K562 (cell line): ENCODE data around the gene ORAI3. TPM values are rescaled to one million over a fixed set of nuclear protein-coding genes. Genes with fewer than 3 reads are reported as not detected.

Source experiments
- ATAC-seq: fragments of 200-7000 bp; cut with Tn5 transposase; 3 replicates; pipeline ENCODE4 v1.9.1; 2020; ENCODE audit warnings: moderate library complexity
- BruUV-seq: library from RNA; stranded (reverse); fragments of 400-500 nt; replicated peaks from 2 replicates; lab custom pipeline; 2021; lab: Mats Ljungman, UMichigan
- CTCF ChIA-PET: fragments of 300-600 bp; formaldehyde crosslinking; extraction: SDS; loops from one replicate; lab custom pipeline; 2021; ENCODE audit warnings: low intra/inter-chr PET ratio; lab: Yijun Ruan, JAX
- POLR2A ChIA-PET: fragments of 300-600, 350-650 bp; sonication (Branson Sonifier 250); formaldehyde crosslinking; extraction: SDS; loops from one replicate; lab custom pipeline; 2021; ENCODE audit warnings: antibody characterized with exemption, inconsistent platforms; lab: Yijun Ruan, JAX
- DNase-seq, 4 experiments: peaks; one replicate each; pipeline versions ENCODE4 v3.0.0 to v3.0.0-alpha.2; 2011 to 2018; ENCODE audit warnings: low spot score in 3 of 4, mixed read lengths in 3 of 4; ENCODE audit errors: extremely low read depth in 1 of 4
- FAIRE-seq: peaks from 2 replicates; lab custom pipeline; 2011; peaks lifted over from hg19 to GRCh38; lab: Jason Lieb, UNC
- H2AFZ ChIP-seq: 2 replicates; pipeline ENCODE4 v1.6.0; 2011; ENCODE audit warnings: low read depth, low read length, control low read depth, inconsistent platforms
- H3K27ac ChIP-seq: fragments of 200-600 bp; 3 replicates; pipeline ENCODE4 v1.8.0; 2011; ENCODE audit warnings: low read depth, mild to moderate bottlenecking, control low read depth, inconsistent platforms, low read length, moderate library complexity, mixed read lengths; ENCODE audit errors: extremely low read depth
- H3K27me3 ChIP-seq, 2 experiments: fragments of 300-600 bp in 1 of 2; 2 replicates in 1 of 2; 3 replicates in 1 of 2; pipeline versions ENCODE4 v1.6.0 to v1.8.0; 2011; ENCODE audit warnings: inconsistent platforms in 2 of 2, low read length in 2 of 2, mild to moderate bottlenecking in 1 of 2, mixed read lengths in 1 of 2, moderate library complexity in 1 of 2; ENCODE audit not compliant: control insufficient read depth in 2 of 2, insufficient read depth in 2 of 2
- H3K36me3 ChIP-seq: fragments of 300-600 bp; 3 replicates; pipeline ENCODE4 v1.8.0; 2011; ENCODE audit warnings: mild to moderate bottlenecking, low read length, inconsistent platforms; ENCODE audit not compliant: control insufficient read depth, insufficient read depth
- H3K4me1 ChIP-seq, 2 experiments: fragments of 200-600 bp in 1 of 2; replicated peaks in 1 of 2; 2 replicates in 1 of 2; 3 replicates in 1 of 2; pipeline versions ENCODE4 v1.5.1 to v1.8.0; 2011; ENCODE audit warnings: inconsistent platforms in 2 of 2, low read length in 2 of 2, mild to moderate bottlenecking in 1 of 2, mixed read lengths in 1 of 2, moderate library complexity in 1 of 2; ENCODE audit not compliant: control insufficient read depth in 2 of 2, insufficient read depth in 2 of 2
- H3K4me2 ChIP-seq: 2 replicates; pipeline ENCODE4 v1.6.1; 2011; ENCODE audit warnings: low read length, control low read depth, inconsistent platforms, mixed read lengths; ENCODE audit not compliant: insufficient read depth
- H3K4me3 ChIP-seq: fragments of 200-600 bp; sonication (generic), shearing (Covaris generic); 2 replicates; pipeline ENCODE4 v1.5.1; 2016; ENCODE audit warnings: control low read depth, inconsistent platforms
- H3K79me2 ChIP-seq: fragments of 200-600 bp; 3 replicates; pipeline ENCODE4 v1.8.0; 2011; ENCODE audit warnings: low read length, inconsistent platforms; ENCODE audit not compliant: control insufficient read depth, insufficient read depth
- H3K9ac ChIP-seq, 2 experiments: 2 replicates each; pipeline versions ENCODE4 v1.6.0 to v1.6.1; 2011; ENCODE audit warnings: low read depth in 2 of 2, low read length in 2 of 2, control low read depth in 1 of 2, inconsistent platforms in 1 of 2, mild to moderate bottlenecking in 1 of 2, mixed read lengths in 1 of 2; ENCODE audit not compliant: insufficient read depth in 1 of 2
- H3K9me1 ChIP-seq: one replicate; pipeline ENCODE4 v1.6.0; 2011; ENCODE audit warnings: inconsistent platforms, mild to moderate bottlenecking, low read length, moderate library complexity; ENCODE audit not compliant: control insufficient read depth, insufficient read depth
- H3K9me3 ChIP-seq: replicated peaks from 2 replicates; pipeline ENCODE4 v1.5.1; 2011; ENCODE audit warnings: low read depth, low read length, inconsistent platforms; ENCODE audit not compliant: control insufficient read depth, insufficient read depth
- H4K20me1 ChIP-seq: replicated peaks from 2 replicates; pipeline ENCODE4 v1.6.1; 2011; ENCODE audit warnings: low read length, inconsistent platforms, mixed read lengths; ENCODE audit not compliant: control insufficient read depth, insufficient read depth
- ATF1 ChIP-seq, 2 experiments: fragments of 450-650 bp in 1 of 2; IDR thresholded peaks; 2 replicates each; pipeline ENCODE4 v1.6.1; 2016; ENCODE audit warnings: missing compliant biosample characterization in 1 of 2, missing genetic modification characterization in 1 of 2
- HMGN3 ChIP-seq: IDR thresholded peaks from 2 replicates; pipeline ENCODE4 v1.6.1; 2011; ENCODE audit warnings: borderline replicate concordance, low read depth, mild to moderate bottlenecking, mixed read lengths, low read length; ENCODE audit not compliant: insufficient read length; ENCODE audit errors: extremely low read depth
- MBD2 ChIP-seq: sonication (generic); IDR thresholded peaks from 2 replicates; pipeline ENCODE4 v1.6.1; 2016; ENCODE audit warnings: low read depth, borderline replicate concordance
- NFXL1 ChIP-seq: fragments of 450-650 bp; formaldehyde crosslinking; IDR thresholded peaks from 2 replicates; pipeline ENCODE4 v1.4.0; 2021; ENCODE audit warnings: mild to moderate bottlenecking
- NR3C1 ChIP-seq: sonication (generic); formaldehyde crosslinking; IDR thresholded peaks from 2 replicates; pipeline ENCODE4 v1.8.1; 2022; ENCODE audit warnings: missing genetic modification reagents
- PHB2 ChIP-seq: fragments of 450-650 bp; IDR thresholded peaks from 2 replicates; pipeline ENCODE4 v1.6.1; 2017; ENCODE audit warnings: low read depth
- RBFOX2 ChIP-seq: fragments of 200-400 bp; formaldehyde crosslinking; IDR thresholded peaks from 2 replicates; pipeline ENCODE4 v1.6.1; 2017; ENCODE audit warnings: low read depth, mild to moderate bottlenecking, low read length, moderate library complexity
- SMC3 ChIP-seq: conservative IDR thresholded peaks from 2 replicates; pipeline ENCODE4 v1.6.1; 2011; ENCODE audit warnings: low read depth, low read length, improper control_type of control experiment; ENCODE audit not compliant: insufficient read depth
- SUPT5H ChIP-seq: fragments of 450-650 bp; IDR thresholded peaks from 2 replicates; pipeline ENCODE4 v1.6.1; 2016
- YY1 ChIP-seq, 3 experiments: IDR thresholded peaks; 2 replicates each; pipeline ENCODE4 v1.6.1; 2011; ENCODE audit warnings: low read length in 2 of 3, mild to moderate bottlenecking in 2 of 3, moderate library complexity in 2 of 3, borderline replicate concordance in 1 of 3, control low read depth in 1 of 3, low read depth in 1 of 3; ENCODE audit not compliant: insufficient read depth in 3 of 3, insufficient replicate concordance in 2 of 3, control insufficient read depth in 1 of 3, insufficient read length in 1 of 3; ENCODE audit errors: extremely low read depth in 1 of 3
- WGBS: fragments of 100-300 bp; shearing (Covaris generic); methylation state at CpG from one replicate; pipeline ENCODE4 v1.1.6; 2016; ENCODE audit warnings: low coverage, mixed read lengths; ENCODE audit not compliant: insufficient coverage; ENCODE audit errors: missing lambda C conversion rate; 5-methylcytosine and 5-hydroxymethylcytosine counted together
- in situ Hi-C: fragments of 300-500 bp; cut with MboI; formaldehyde crosslinking; loops from 4 replicates; pipeline ENCODE4 v1.15.0; 2018; ENCODE audit warnings: inconsistent platforms, mixed read lengths
- intact Hi-C: fragments of 100-400 bp; cut with micrococcal nuclease; formaldehyde crosslinking; loops from 2 replicates; pipeline ENCODE4 v1.14.2; 2022
- polyA plus RNA-seq, 8 experiments: library from polyadenylated mRNA; depleted of rRNA in 4 of 8; stranded (reverse) in 5 of 8; unstranded in 3 of 8; fragments of >200 nt; fragmentation: Nextera tagmentation in 2 of 8; fragmentation: Illumina TruSeq in 1 of 8; extraction: Ambion mirVana in 2 of 8; extraction: Trizol in 1 of 8; gene quantifications; 2 replicates each; pipeline versions ENCODE4 v1.2.1 to v1.2.3, GENCODE V29; 2011 to 2014; ENCODE audit warnings: inconsistent platforms in 1 of 8, missing spikeins in 1 of 8
- total RNA-seq, 7 experiments: library from RNA; depleted of rRNA in 6 of 7; stranded (reverse); fragments of >200 nt in 6 of 7; fragmentation: Illumina TruSeq in 2 of 7; extraction: Trizol in 2 of 7; gene quantifications; 2 replicates each; pipeline versions ENCODE4 v1.2.1 to v1.2.3, GENCODE V29; 2011 to 2021; ENCODE audit warnings: low replicate concordance in 1 of 7
- TF ChIP-seq, protein P1 (sequence below): IDR thresholded peaks from 2 replicates; pipeline ENCODE4 v1.6.1; 2014; ENCODE audit warnings: antibody characterized with exemption

ORAI3 gene
- total and polyA plus RNA-seq, 9 of the 15 experiments (the other 6 are each of a cell fraction or from before 2014, with no cell fraction given): 4.9 to 23.3 (median 14.1) TPM

DNA sequence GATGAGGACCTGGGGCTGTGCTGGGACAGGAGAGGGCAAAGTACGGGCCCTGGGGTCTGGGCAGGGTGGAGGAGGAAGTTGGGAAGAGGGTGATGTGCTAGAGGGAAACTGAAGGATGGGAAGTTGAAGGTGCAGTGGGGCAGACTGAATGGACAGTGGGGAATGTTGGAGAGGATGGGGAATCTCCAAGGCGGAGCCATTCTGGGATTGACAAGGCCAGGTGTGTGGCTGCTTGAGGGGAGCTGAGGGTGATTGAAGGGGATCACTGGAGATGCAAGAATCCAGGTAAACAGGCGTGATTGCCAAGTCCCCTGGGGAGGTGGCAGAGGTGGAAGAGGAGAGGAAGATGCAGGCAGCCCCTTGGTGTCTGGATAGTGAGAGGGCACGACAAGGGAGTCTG lies 27.6 kb downstream of the ORAI3 start:
- Histone ChIP-seq H3K27ac (no peak overlapping the region), H3K4me3 (no peak overlapping the region), H3K9me1 (no peaks in the 10 kb centered on the region), H2AFZ (no peak overlapping the region), H3K4me2 (no peak overlapping the region), H4K20me1 (peaks cover 5% of the 10 kb centered on the region; the same call in 1 of the 2 replicates), H3K79me2 (0 out of 3 replicates have a peak, but pooled peaks cover 4% of the 10 kb centered on the region), H3K27me3 (no peaks in the 10 kb centered on the region)
- 69% methylated on average over 2 of the region's 4 CpGs for WGBS
- BruUV-seq: no TSS peak
- 0 out of 2 replicates have a peak, but pooled peaks have one; percentile 22 for TF ChIP-seq SUPT5H
- no peak for TF ChIP-seq YY1 (IDR thresholded peaks at IDR 0.05; ENCODE audit: borderline replicate concordance in 1 of 3, control insufficient read depth in 1 of 3, extremely low read depth in 1 of 3, insufficient read depth in 3 of 3, insufficient read length in 1 of 3, insufficient replicate concordance in 2 of 3, low read depth in 1 of 3, low read length in 2 of 3)
- TF ChIP-seq, all 486 proteins: peak for 1
- POLR2A ChIA-PET: interaction anchor here (0.6 kb wide), 1 partner anchor 313 kb away, joined by 4 read pairs; no protein-coding TSS in a partner anchor
- intact Hi-C loops: no loop called here
- Histone ChIP-seq H3K9ac (no peak overlapping the region; a peak in 1 of 4 replicates), H3K4me1 (peaks cover 8 to 36% of the 10 kb centered on the region in 2 experiments; a peak in 4 of 5 replicates), H3K36me3 (peaks cover 94% of the 10 kb centered on the region), H3K9me3 (no peaks in the 10 kb centered on the region)
- DNase-seq (no peak), FAIRE-seq (peak; percentile 19), ATAC-seq (no peak)
- CTCF ChIA-PET: no interaction called here
- in situ Hi-C loops: loop anchor here (25.0 kb wide), 1 partner anchor 461 kb away; the partner anchor contains the start of genes COX6A2 and ZNF843

DNA sequence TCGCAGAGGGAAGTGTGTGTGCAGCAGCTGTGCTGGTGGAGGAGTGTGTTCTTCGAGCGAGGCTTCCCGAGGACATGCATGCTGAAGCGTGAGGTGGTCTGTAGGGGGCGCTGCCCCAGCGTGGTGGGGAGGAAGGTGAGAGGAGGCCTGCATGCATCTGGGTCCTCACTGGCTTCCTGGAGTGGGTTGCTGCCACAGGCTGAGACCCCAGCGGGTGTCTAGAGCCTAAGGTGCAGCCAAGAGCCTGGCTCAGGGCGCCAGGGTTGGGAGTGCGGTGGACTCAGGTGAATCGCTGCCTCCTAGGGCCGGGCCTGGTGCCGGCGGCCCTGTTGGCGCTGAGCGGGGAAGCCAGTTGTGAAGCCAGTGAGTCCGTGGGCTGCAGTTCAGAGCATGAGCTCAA lies 28.6 kb downstream of the ORAI3 start:
- no peaks in the 10 kb centered on the region for H3K9me3 ChIP-seq
- H3K36me3 ChIP-seq: peaks cover 90% of the 10 kb centered on the region; the same call in 2 of the 3 replicates
- H3K4me1 ChIP-seq: peaks cover 8 to 36% of the 10 kb centered on the region in 2 experiments; a peak in 4 of 5 replicates
- H4K20me1 ChIP-seq: peaks cover 5% of the 10 kb centered on the region; the same call in 1 of the 2 replicates
- in situ Hi-C loops (loop anchor here (25.0 kb wide), 1 partner anchor 460 kb away; the partner anchor contains the start of genes COX6A2 and ZNF843), intact Hi-C loops (no loop called here)
- no peak for FAIRE-seq
- peak; percentile 48 to 64 (median 58) for DNase-seq
- ATAC-seq: peak; percentile 68
- H3K9ac ChIP-seq: peak overlapping the region in 1 of 2 experiments; percentile 20; a peak in 1 of 4 replicates
- no peak overlapping the region for H3K4me2 ChIP-seq
- BruUV-seq: no TSS peak
- WGBS: 81% methylated on average over 13 of the region's 17 CpGs
- H3K27me3 ChIP-seq: no peaks in the 10 kb centered on the region
- H2AFZ ChIP-seq: no peak overlapping the region
- ChIA-PET POLR2A (interaction anchor here (0.5 to 1.8 kb wide), 5 partner anchors 13 to 203 kb away, joined by 3 to 4 read pairs (median 3); partner anchors contain the start of gene FUS), CTCF (no interaction called here)
- H3K79me2 ChIP-seq: 0 out of 3 replicates have a peak, but pooled peaks cover 4% of the 10 kb centered on the region
- H3K4me3 ChIP-seq: no peak overlapping the region
- H3K27ac ChIP-seq: no peak overlapping the region
- no peaks in the 10 kb centered on the region for H3K9me1 ChIP-seq
- no peak for TF ChIP-seq SMC3
- no peak for TF ChIP-seq ATF1 (CRISPR knock-in tag; IDR thresholded peaks at IDR 0.05)
- TF ChIP-seq ATF1 (tag; IDR thresholded peaks at IDR 0.05): no peak
- TF ChIP-seq NFXL1: no peak
- no peak for TF ChIP-seq NR3C1 (CRISPR knock-in tag)
- TF ChIP-seq PHB2: no peak
- peak; percentile 34 for TF ChIP-seq RBFOX2
- peak; percentile 41 for TF ChIP-seq HMGN3
- no peak for TF ChIP-seq MBD2
- TF ChIP-seq, protein P1, sequence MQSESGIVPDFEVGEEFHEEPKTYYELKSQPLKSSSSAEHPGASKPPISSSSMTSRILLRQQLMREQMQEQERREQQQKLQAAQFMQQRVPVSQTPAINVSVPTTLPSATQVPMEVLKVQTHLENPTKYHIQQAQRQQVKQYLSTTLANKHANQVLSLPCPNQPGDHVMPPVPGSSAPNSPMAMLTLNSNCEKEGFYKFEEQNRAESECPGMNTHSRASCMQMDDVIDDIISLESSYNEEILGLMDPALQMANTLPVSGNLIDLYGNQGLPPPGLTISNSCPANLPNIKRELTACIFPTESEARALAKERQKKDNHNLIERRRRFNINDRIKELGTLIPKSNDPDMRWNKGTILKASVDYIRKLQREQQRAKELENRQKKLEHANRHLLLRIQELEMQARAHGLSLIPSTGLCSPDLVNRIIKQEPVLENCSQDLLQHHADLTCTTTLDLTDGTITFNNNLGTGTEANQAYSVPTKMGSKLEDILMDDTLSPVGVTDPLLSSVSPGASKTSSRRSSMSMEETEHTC: no peak
